K562 (cell line): Measurements from ENCODE around the gene C21orf58. TPM values are rescaled to one million over a fixed set of nuclear protein-coding genes. Genes with fewer than 3 reads are reported as not detected.

ENCODE experiments used
- ATAC-seq: fragments of 200-7000 bp; cut with Tn5 transposase; 3 replicates; pipeline ENCODE4 v1.9.1; 2020; ENCODE audit warnings: moderate library complexity
- BruUV-seq: library from RNA; stranded (reverse); fragments of 400-500 nt; replicated peaks from 2 replicates; lab custom pipeline; 2021; lab: Mats Ljungman, UMichigan
- CTCF ChIA-PET: fragments of 300-600 bp; formaldehyde crosslinking; extraction: SDS; loops from one replicate; lab custom pipeline; 2021; ENCODE audit warnings: low intra/inter-chr PET ratio; lab: Yijun Ruan, JAX
- POLR2A ChIA-PET: fragments of 300-600, 350-650 bp; sonication (Branson Sonifier 250); formaldehyde crosslinking; extraction: SDS; loops from one replicate; lab custom pipeline; 2021; ENCODE audit warnings: antibody characterized with exemption, inconsistent platforms; lab: Yijun Ruan, JAX
- DNase-seq, 4 experiments: peaks; one replicate each; pipeline versions ENCODE4 v3.0.0 to v3.0.0-alpha.2; 2011 to 2018; ENCODE audit warnings: low spot score in 3 of 4, mixed read lengths in 3 of 4; ENCODE audit errors: extremely low read depth in 1 of 4
- FAIRE-seq: peaks from 2 replicates; lab custom pipeline; 2011; peaks lifted over from hg19 to GRCh38; lab: Jason Lieb, UNC
- H2AFZ ChIP-seq: 2 replicates; pipeline ENCODE4 v1.6.0; 2011; ENCODE audit warnings: low read depth, low read length, control low read depth, inconsistent platforms
- H3K27ac ChIP-seq: fragments of 200-600 bp; 3 replicates; pipeline ENCODE4 v1.8.0; 2011; ENCODE audit warnings: low read depth, mild to moderate bottlenecking, control low read depth, inconsistent platforms, low read length, moderate library complexity, mixed read lengths; ENCODE audit errors: extremely low read depth
- H3K27me3 ChIP-seq, 2 experiments: fragments of 300-600 bp in 1 of 2; 2 replicates in 1 of 2; 3 replicates in 1 of 2; pipeline versions ENCODE4 v1.6.0 to v1.8.0; 2011; ENCODE audit warnings: inconsistent platforms in 2 of 2, low read length in 2 of 2, mild to moderate bottlenecking in 1 of 2, mixed read lengths in 1 of 2, moderate library complexity in 1 of 2; ENCODE audit not compliant: control insufficient read depth in 2 of 2, insufficient read depth in 2 of 2
- H3K36me3 ChIP-seq: fragments of 300-600 bp; 3 replicates; pipeline ENCODE4 v1.8.0; 2011; ENCODE audit warnings: mild to moderate bottlenecking, low read length, inconsistent platforms; ENCODE audit not compliant: control insufficient read depth, insufficient read depth
- H3K4me1 ChIP-seq, 2 experiments: fragments of 200-600 bp in 1 of 2; replicated peaks in 1 of 2; 2 replicates in 1 of 2; 3 replicates in 1 of 2; pipeline versions ENCODE4 v1.5.1 to v1.8.0; 2011; ENCODE audit warnings: inconsistent platforms in 2 of 2, low read length in 2 of 2, mild to moderate bottlenecking in 1 of 2, mixed read lengths in 1 of 2, moderate library complexity in 1 of 2; ENCODE audit not compliant: control insufficient read depth in 2 of 2, insufficient read depth in 2 of 2
- H3K4me2 ChIP-seq: 2 replicates; pipeline ENCODE4 v1.6.1; 2011; ENCODE audit warnings: low read length, control low read depth, inconsistent platforms, mixed read lengths; ENCODE audit not compliant: insufficient read depth
- H3K4me3 ChIP-seq: fragments of 200-600 bp; sonication (generic), shearing (Covaris generic); 2 replicates; pipeline ENCODE4 v1.5.1; 2016; ENCODE audit warnings: control low read depth, inconsistent platforms
- H3K79me2 ChIP-seq: fragments of 200-600 bp; 3 replicates; pipeline ENCODE4 v1.8.0; 2011; ENCODE audit warnings: low read length, inconsistent platforms; ENCODE audit not compliant: control insufficient read depth, insufficient read depth
- H3K9ac ChIP-seq, 2 experiments: 2 replicates each; pipeline versions ENCODE4 v1.6.0 to v1.6.1; 2011; ENCODE audit warnings: low read depth in 2 of 2, low read length in 2 of 2, control low read depth in 1 of 2, inconsistent platforms in 1 of 2, mild to moderate bottlenecking in 1 of 2, mixed read lengths in 1 of 2; ENCODE audit not compliant: insufficient read depth in 1 of 2
- H3K9me1 ChIP-seq: one replicate; pipeline ENCODE4 v1.6.0; 2011; ENCODE audit warnings: inconsistent platforms, mild to moderate bottlenecking, low read length, moderate library complexity; ENCODE audit not compliant: control insufficient read depth, insufficient read depth
- H3K9me3 ChIP-seq: replicated peaks from 2 replicates; pipeline ENCODE4 v1.5.1; 2011; ENCODE audit warnings: low read depth, low read length, inconsistent platforms; ENCODE audit not compliant: control insufficient read depth, insufficient read depth
- H4K20me1 ChIP-seq: replicated peaks from 2 replicates; pipeline ENCODE4 v1.6.1; 2011; ENCODE audit warnings: low read length, inconsistent platforms, mixed read lengths; ENCODE audit not compliant: control insufficient read depth, insufficient read depth
- ATF7 ChIP-seq: fragments of 450-650 bp; IDR thresholded peaks from 2 replicates; pipeline ENCODE4 v1.7.1; 2014; ENCODE audit warnings: mild to moderate bottlenecking, moderate library complexity
- CREB1 ChIP-seq, 2 experiments: sonication (generic) in 1 of 2; formaldehyde crosslinking in 1 of 2; IDR thresholded peaks; 2 replicates each; pipeline versions ENCODE4 v1.6.1 to v1.8.0; 2012 to 2022; ENCODE audit warnings: inconsistent platforms in 1 of 2, mild to moderate bottlenecking in 1 of 2, missing genetic modification reagents in 1 of 2, moderate library complexity in 1 of 2
- FOXK2 ChIP-seq, 2 experiments: fragments of 450-650 bp; IDR thresholded peaks in 1 of 2; conservative IDR thresholded peaks in 1 of 2; 2 replicates each; pipeline ENCODE4 v1.6.1; 2016; ENCODE audit warnings: low read depth in 2 of 2, mild to moderate bottlenecking in 1 of 2
- RAD51 ChIP-seq: fragments of 450-650 bp; IDR thresholded peaks from 2 replicates; pipeline ENCODE4 v1.7.1; 2016; ENCODE audit warnings: low read depth, mild to moderate bottlenecking, borderline replicate concordance
- RFX7 ChIP-seq: fragments of 250-450 bp; sonication (Bioruptor Pico); IDR thresholded peaks from 2 replicates; pipeline ENCODE4 v1.5.1; 2021; ENCODE audit warnings: mild to moderate bottlenecking
- SMAD3 ChIP-seq: fragments of 450-650 bp; formaldehyde crosslinking; conservative IDR thresholded peaks from 2 replicates; pipeline ENCODE4 v1.4.0; 2020; ENCODE audit warnings: mild to moderate bottlenecking
- TRIM24 ChIP-seq, 2 experiments: fragments of 450-650 bp; IDR thresholded peaks; 2 replicates each; pipeline ENCODE4 v1.6.1; 2016
- ZNF174 ChIP-seq: fragments of 250-450 bp; sonication (Bioruptor Pico); IDR thresholded peaks from 2 replicates; pipeline ENCODE4 v1.4.0; 2020; ENCODE audit warnings: mild to moderate bottlenecking
- ZNF24 ChIP-seq: fragments of 450-650 bp; IDR thresholded peaks from 2 replicates; pipeline ENCODE4 v1.6.1; 2016
- ZNF764 ChIP-seq: fragments of 250-450 bp; sonication (Bioruptor Pico); IDR thresholded peaks from 2 replicates; pipeline ENCODE4 v1.4.0; 2020; ENCODE audit warnings: low read depth, mild to moderate bottlenecking, moderate library complexity
- WGBS: fragments of 100-300 bp; shearing (Covaris generic); methylation state at CpG from one replicate; pipeline ENCODE4 v1.1.6; 2016; ENCODE audit warnings: low coverage, mixed read lengths; ENCODE audit not compliant: insufficient coverage; ENCODE audit errors: missing lambda C conversion rate; 5-methylcytosine and 5-hydroxymethylcytosine counted together
- in situ Hi-C: fragments of 300-500 bp; cut with MboI; formaldehyde crosslinking; loops from 4 replicates; pipeline ENCODE4 v1.15.0; 2018; ENCODE audit warnings: inconsistent platforms, mixed read lengths
- intact Hi-C: fragments of 100-400 bp; cut with micrococcal nuclease; formaldehyde crosslinking; loops from 2 replicates; pipeline ENCODE4 v1.14.2; 2022
- polyA plus RNA-seq, 8 experiments: library from polyadenylated mRNA; depleted of rRNA in 4 of 8; stranded (reverse) in 5 of 8; unstranded in 3 of 8; fragments of >200 nt; fragmentation: Nextera tagmentation in 2 of 8; fragmentation: Illumina TruSeq in 1 of 8; extraction: Ambion mirVana in 2 of 8; extraction: Trizol in 1 of 8; gene quantifications; 2 replicates each; pipeline versions ENCODE4 v1.2.1 to v1.2.3, GENCODE V29; 2011 to 2014; ENCODE audit warnings: inconsistent platforms in 1 of 8, missing spikeins in 1 of 8
- total RNA-seq, 7 experiments: library from RNA; depleted of rRNA in 6 of 7; stranded (reverse); fragments of >200 nt in 6 of 7; fragmentation: Illumina TruSeq in 2 of 7; extraction: Trizol in 2 of 7; gene quantifications; 2 replicates each; pipeline versions ENCODE4 v1.2.1 to v1.2.3, GENCODE V29; 2011 to 2021; ENCODE audit warnings: low replicate concordance in 1 of 7
- TF ChIP-seq, protein P1 (sequence below): fragments of 450-650 bp; formaldehyde crosslinking; IDR thresholded peaks from 2 replicates; pipeline ENCODE4 v1.4.0; 2020; ENCODE audit warnings: mild to moderate bottlenecking
- TF ChIP-seq, protein P2 (sequence below): sonication (generic); formaldehyde crosslinking; IDR thresholded peaks from 2 replicates; pipeline ENCODE4 v1.8.1; 2023; ENCODE audit warnings: mild to moderate bottlenecking, missing genetic modification reagents

Gene C21orf58
- total and polyA plus RNA-seq, 9 of the 15 experiments (the other 6 are each of a cell fraction or from before 2014, with no cell fraction given) = 1.2 to 30.5 (median 12.4) TPM

DNA sequence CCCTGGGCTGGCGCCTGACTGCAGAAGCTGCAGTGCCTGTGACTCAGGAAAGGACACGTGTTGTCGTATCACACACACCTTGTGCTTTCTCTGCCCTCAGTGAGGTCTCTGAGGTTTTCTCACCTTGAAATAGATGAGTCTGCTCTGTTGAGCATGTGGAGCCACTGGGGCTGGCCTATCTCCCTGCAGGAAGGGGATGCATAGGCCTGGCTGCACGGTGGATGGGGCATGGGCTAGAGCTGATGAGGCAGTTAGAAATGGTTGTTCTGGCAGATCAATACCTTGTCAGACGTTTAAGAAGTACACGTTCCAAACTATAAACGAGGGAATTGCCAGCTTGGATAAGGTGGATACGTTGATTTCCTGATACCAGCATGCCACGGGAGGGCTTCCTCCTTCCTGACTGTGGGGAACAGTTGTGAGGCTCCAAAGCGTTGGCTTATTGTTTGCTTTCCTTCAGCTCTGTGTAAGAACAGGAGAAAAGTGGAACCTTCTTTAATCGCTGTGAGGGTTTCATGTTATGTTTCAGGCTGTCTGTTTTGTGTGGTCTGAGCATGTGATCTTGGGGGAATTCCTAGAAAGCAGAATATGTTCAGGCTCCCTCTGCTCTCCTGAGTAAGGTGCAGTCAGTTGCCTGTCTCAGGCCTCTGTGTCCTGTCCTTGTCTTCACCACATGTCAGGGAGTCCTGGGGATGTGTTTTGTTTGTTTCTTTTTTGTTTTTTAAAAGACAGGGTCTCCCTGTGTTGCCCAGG lies 45.0 kb upstream of the C21orf58 start (continued):
- TF ChIP-seq, protein P1, sequence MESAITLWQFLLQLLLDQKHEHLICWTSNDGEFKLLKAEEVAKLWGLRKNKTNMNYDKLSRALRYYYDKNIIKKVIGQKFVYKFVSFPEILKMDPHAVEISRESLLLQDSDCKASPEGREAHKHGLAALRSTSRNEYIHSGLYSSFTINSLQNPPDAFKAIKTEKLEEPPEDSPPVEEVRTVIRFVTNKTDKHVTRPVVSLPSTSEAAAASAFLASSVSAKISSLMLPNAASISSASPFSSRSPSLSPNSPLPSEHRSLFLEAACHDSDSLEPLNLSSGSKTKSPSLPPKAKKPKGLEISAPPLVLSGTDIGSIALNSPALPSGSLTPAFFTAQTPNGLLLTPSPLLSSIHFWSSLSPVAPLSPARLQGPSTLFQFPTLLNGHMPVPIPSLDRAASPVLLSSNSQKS = no peak

DNA sequence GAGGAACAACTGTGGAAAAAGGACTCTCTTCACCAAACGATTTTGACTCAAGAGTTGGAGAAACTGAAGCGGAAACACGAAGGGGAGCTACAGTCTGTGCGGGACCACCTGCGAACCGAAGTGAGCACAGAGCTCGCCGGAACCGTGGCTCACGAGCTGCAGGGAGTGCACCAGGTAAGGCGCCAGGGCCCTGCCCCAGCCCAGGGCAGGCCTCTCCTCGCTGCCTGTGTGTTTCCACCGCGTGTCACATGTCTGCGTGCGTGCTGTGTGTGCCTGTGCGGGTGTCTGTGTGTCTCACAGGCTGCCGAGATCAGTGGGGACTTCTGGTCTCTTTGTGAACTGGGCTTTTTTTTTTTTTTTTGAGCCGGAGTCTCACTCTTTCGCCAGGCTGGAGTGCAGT lies 43.3 kb upstream of the C21orf58 start:
- WGBS = 96% methylated on average over 20 of the region's 20 CpGs
- peaks cover 2% of the 10 kb centered on the region; the same call in 1 of the 2 replicates for H4K20me1 ChIP-seq
- POLR2A ChIA-PET = interaction anchor here (0.6 kb wide), 1 partner anchor 20 kb away, joined by 3 read pairs; no protein-coding TSS in a partner anchor
- H2AFZ ChIP-seq = no peak overlapping the region
- H3K4me1 ChIP-seq = peaks cover 0 to 11% of the 10 kb centered on the region in 2 experiments; a peak in 1 of 5 replicates
- CTCF ChIA-PET = no interaction called here
- H3K79me2 ChIP-seq = peaks cover 20% of the 10 kb centered on the region; the same call in 2 of the 3 replicates
- in situ Hi-C loops = no loop called here
- no peak for DNase-seq
- H3K9me3 ChIP-seq = no peaks in the 10 kb centered on the region
- H3K9ac ChIP-seq = peak overlapping the region in 1 of 2 experiments; percentile 30; a peak in 1 of 4 replicates
- no peak for ATAC-seq
- no peaks in the 10 kb centered on the region; a peak in 1 of 5 replicates for H3K27me3 ChIP-seq
- H3K4me3 ChIP-seq = no peak overlapping the region
- BruUV-seq = no TSS peak
- no peak overlapping the region for H3K4me2 ChIP-seq
- no peak overlapping the region for H3K27ac ChIP-seq
- H3K9me1 ChIP-seq = no peaks in the 10 kb centered on the region
- TF ChIP-seq RAD51 = no peak
- no peak for TF ChIP-seq RFX7 (CRISPR knock-in tag)
- no peak for TF ChIP-seq ZNF764 (CRISPR knock-in tag)
- no peak for TF ChIP-seq TRIM24 (IDR thresholded peaks at IDR 0.05)
- TF ChIP-seq ZNF174 (CRISPR knock-in tag) = no peak
- TF ChIP-seq FOXK2 (conservative IDR thresholded peaks at IDR 0.05 in 1 of 2, IDR thresholded peaks at IDR 0.05 in 1 of 2; ENCODE audit: low read depth in 2 of 2) = no peak
- no peak for TF ChIP-seq ZNF24
- TF ChIP-seq, protein P2, sequence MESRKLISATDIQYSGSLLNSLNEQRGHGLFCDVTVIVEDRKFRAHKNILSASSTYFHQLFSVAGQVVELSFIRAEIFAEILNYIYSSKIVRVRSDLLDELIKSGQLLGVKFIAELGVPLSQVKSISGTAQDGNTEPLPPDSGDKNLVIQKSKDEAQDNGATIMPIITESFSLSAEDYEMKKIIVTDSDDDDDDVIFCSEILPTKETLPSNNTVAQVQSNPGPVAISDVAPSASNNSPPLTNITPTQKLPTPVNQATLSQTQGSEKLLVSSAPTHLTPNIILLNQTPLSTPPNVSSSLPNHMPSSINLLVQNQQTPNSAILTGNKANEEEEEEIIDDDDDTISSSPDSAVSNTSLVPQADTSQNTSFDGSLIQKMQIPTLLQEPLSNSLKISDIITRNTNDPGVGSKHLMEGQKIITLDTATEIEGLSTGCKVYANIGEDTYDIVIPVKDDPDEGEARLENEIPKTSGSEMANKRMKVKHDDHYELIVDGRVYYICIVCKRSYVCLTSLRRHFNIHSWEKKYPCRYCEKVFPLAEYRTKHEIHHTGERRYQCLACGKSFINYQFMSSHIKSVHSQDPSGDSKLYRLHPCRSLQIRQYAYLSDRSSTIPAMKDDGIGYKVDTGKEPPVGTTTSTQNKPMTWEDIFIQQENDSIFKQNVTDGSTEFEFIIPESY (CRISPR knock-in tag) = no peak
- no peak for TF ChIP-seq CREB1 (IDR thresholded peaks at IDR 0.05)
- no peak for TF ChIP-seq CREB1 (CRISPR knock-in tag; IDR thresholded peaks at IDR 0.05)
- no peak for TF ChIP-seq ATF7
- TF ChIP-seq SMAD3 = no peak
- intact Hi-C loops = no loop called here
- no peak for FAIRE-seq
- peaks cover 78% of the 10 kb centered on the region; the same call in 2 of the 3 replicates for H3K36me3 ChIP-seq
